ENCODE data around the gene PPT1.

PPT1 gene

GRCh38 chr1:40096977-40097782 lies at the start of gene PPT1:
Gene PPT1, minus strand, starts transcription at chr1:40097252. Its CDS starts 14 bp downstream, at chr1:40097238.
- DNase-seq: no peak

GRCh38 chr1:40143891-40144575 lies 47.0 kb upstream of the PPT1 start:
- peak; percentile 52 for DNase-seq

GRCh38 chr1:40141878-40142535 lies 45.0 kb upstream of the PPT1 start:
- DNase-seq: no peak

DNA sequence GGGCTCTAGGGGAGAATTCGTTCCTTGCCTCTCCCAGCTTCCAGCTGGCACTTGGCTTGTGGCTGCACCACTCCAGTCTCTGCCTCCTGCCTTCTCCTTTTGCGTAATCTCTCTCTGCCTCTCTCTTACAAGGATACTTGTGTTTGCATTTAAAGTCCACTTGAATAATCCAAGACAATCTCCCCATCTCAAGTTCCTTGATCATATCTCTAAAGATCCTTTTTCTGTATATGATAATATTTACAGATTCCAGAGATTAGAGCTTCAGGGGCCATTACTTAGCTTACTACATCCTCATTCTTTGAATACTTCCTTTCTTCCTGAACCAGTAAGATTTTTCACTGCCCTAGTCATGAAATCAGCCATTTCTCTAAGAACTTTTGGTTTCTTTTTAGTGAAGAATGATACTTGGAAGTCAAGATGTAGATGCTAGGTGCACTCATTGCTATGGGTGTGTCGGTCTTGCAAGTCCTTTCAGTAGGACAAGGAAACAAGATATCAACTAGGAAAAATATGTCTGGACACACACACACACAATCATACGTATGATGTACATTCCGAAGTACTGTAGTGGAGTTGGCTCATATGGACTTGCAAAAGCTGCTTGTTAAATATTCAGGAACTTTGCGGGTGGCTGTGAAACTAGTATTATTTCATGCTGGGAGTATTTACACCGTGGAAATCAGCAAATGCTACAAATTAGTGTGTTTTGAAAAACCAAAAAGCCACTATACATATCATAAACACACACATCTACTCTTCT lies 43.3 kb upstream of the PPT1 start:
- no peak for DNase-seq

DNA sequence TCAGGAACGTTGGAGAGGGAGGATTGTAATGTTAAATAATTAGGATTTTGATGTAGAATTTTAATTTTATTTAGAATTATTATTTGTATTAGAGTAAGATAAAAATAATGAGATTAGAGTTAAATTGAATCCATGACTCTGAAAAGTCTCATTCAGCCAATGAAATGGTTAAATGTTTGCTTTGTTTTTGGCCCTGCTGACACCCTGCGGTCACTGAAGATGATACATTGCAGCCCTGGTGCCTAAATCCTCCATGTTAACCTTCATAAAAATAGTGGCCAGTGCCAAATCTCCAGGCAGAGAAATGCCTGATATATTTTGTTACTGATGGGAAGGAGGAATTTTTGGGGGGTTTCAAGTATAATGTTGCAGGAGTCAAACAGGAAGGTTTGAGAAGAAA lies 36.8 kb upstream of the PPT1 start:
- no peak for DNase-seq

DNA sequence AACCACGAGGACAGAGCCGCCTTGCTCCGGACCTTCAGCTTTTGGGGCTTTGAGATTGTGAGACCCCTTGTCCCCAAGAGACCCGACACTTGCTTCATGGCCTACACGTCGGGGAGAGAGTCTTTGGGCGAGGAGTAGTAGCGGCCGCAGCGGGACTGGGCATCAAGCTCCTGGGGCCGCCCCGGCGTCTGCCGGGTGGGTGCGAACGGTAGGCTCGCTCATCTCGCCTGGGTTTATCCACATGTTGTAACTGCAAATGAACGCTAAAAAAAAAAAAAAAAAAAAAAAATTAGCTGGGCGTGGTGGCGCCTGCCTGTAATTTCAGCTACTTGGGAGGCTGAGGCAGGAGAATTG lies 36.2 kb upstream of the PPT1 start:
- no peak for DNase-seq

GRCh38 chr1:40132383-40133311 lies 35.6 kb upstream of the PPT1 start:
- DNase-seq: no peak

GRCh38 chr1:40130892-40131291 lies 33.8 kb upstream of the PPT1 start:
- DNase-seq: no peak

- no peak for DNase-seq
Observed at GRCh38 chr1:40122855-40123254, 25.8 kb upstream of the PPT1 start.

- no peak for DNase-seq
Observed at GRCh38 chr1:40120128-40120527, 23.1 kb upstream of the PPT1 start.

GRCh38 chr1:40114400-40114799 lies 17.3 kb upstream of the PPT1 start:
- no peak for DNase-seq

GRCh38 chr1:40110389-40110788 lies 13.3 kb upstream of the PPT1 start:
- no peak for DNase-seq

GRCh38 chr1:40107290-40107959 lies 10.4 kb upstream of the PPT1 start:
- no peak for DNase-seq

DNA sequence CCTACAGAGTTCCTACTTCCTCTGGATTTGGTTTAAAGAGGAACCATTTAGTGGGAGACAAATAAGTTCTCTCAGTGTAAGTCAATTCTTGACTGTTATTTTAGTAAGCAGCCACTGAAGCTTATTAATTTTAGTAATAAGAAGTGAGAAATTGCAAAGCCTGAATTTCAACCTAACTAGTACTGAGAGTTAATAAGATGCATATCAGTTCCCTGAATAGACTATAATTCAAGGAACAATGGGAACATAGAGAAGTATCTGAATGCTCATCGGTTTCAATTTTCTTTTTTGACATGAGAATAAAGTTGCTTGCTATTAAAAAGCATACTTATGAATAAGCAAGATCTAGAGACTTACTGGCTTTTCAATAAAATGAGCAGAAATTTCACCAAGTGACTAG lies 8.0 kb upstream of the PPT1 start:
- DNase-seq: no peak

DNA sequence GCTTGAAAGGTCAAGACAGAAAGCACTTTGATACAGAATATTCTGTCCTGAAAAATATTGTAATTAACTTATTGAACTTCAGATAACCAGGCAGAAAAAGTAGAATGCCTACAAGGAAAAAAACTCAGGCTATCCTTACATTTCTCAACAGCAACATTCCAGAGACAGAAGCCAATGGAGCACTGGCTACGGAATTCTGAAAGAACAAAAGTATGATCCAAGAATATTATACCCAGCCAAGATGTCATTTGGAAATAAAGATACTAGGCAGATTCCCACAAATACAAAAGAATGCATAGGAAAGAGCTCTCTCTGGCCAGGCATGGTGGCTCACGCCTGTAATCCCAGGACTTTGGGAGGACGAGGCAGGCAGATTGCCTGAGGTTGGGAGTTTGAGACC lies 5.8 kb upstream of the PPT1 start:
- DNase-seq: no peak

DNA sequence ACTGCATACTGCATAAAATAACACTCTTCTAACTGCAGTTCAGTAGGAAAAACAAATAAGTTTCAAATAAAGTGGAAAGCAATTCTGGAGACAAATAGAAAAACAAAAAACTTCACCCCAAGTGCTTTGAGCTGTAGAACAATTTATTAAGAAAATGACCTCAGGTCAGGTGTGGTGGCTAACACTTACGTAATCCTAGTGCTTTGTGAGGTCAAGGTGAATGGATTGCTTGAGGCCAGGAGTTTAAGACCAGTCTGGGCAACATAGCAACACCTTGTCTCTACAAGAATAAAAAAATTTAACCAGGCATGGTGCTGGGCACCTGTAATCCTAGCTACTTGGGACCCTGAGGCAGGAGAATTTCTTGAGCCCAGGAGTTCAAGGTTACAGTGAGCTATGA lies 5.0 kb upstream of the PPT1 start:
- no peak for DNase-seq

DNA sequence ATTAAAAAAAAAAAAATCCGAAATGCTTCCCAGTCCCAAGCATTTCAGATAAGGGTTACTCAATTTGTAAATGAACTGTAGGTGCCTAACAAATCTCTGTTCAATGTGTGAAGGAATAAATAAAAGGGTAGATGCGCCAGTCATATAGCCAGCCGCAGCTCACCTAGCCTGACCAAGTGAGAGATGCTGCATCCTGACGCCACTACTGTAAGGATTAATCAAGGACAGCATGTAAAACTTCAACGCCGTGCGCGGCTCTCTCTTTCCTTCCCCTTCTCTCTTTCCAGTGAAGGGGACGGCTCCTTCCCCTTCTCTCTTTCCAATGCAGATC lies 441 bp downstream of the PPT1 start:
- DNase-seq: no peak

- DNase-seq: no peak
Observed at GRCh38 chr1:40095806-40096205, 1.2 kb downstream of the PPT1 start.

DNA sequence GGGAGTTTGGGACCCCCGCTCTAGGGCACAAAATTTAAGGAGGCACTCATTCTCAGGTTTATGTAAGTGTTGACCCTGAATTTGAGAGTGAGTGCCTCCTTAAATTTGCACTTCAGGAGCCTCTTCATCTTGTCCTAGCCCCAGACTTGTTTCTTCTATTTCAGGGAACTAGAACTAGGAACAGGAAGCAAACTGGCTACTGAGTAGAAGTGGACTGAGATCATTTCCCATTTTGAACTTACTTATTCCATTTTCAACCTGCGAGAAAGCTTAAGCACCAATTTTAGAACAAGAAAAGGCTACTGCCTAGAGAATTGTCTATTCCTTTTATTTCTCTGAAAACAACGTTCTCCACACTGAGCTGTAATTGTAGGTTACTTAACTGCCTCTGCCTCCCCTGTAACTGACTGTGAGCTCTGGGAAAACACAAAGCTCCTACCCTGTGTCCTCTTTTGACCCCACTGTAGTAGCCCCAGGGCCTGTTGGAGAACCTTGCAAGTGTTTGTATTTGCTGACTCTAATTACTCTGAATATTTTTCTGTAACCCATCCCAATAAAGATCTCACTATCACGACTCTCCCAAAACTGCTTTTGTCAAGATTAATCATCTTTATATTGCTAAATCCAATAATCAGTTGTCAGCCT lies 2.5 kb downstream of the PPT1 start:
- no peak for DNase-seq

GRCh38 chr1:40092706-40093639 lies 4.1 kb downstream of the PPT1 start:
- DNase-seq: no peak
